IgD-negative memory B cell (primary cell): ENCODE measurements around the gene FRAS1. TPM values are rescaled to one million over a fixed set of nuclear protein-coding genes. Genes with fewer than 3 reads are reported as not detected.
"Not testable (repeated sequence)": the region's sequence is repeated elsewhere in the genome, so short reads cannot be mapped to it uniquely, and the experiment has no call there.

Experiments used
- H3K27ac Mint-ChIP-seq, 3 donors: one replicate each; pipeline ENCODE4 v1.8.0; 2020 to 2022; ENCODE audit warnings: mild to moderate bottlenecking in 3 of 3, mixed read lengths in 3 of 3, moderate library complexity in 1 of 3
- H3K27me3 Mint-ChIP-seq: one replicate; pipeline ENCODE4 v1.8.0; 2021; ENCODE audit warnings: mixed read lengths
- H3K36me3 Mint-ChIP-seq: one replicate; pipeline ENCODE4 v1.8.0; 2020; ENCODE audit warnings: mild to moderate bottlenecking, mixed read lengths
- H3K4me1 Mint-ChIP-seq, 3 donors: one replicate each; pipeline ENCODE4 v1.8.0; 2020 to 2022; ENCODE audit warnings: mixed read lengths in 3 of 3, mild to moderate bottlenecking in 1 of 3
- H3K4me3 Mint-ChIP-seq, 4 donors: one replicate each; pipeline ENCODE4 v1.8.0; 2020 to 2022; ENCODE audit warnings: mild to moderate bottlenecking in 4 of 4, mixed read lengths in 4 of 4, moderate library complexity in 3 of 4
- H3K9me3 Mint-ChIP-seq, 3 donors: one replicate each; pipeline ENCODE4 v1.8.0; 2020 to 2021; ENCODE audit warnings: mixed read lengths in 3 of 3, mild to moderate bottlenecking in 1 of 3
- polyA plus RNA-seq: library from polyadenylated mRNA; unstranded; fragments of 300-500 nt; fragmentation: Illumina TruSeq; gene quantifications from one replicate; pipeline ENCODE4 v1.2.3, GENCODE V29; 2021

The FRAS1 gene
- polyA plus RNA-seq, 1 donor from 2014 or later = not detected

- Mint-ChIP-seq H3K4me1 (peaks cover 0 to 1% (median 0%) of the 10 kb centered on the region in 3 donors), H3K36me3 (no peaks in the 10 kb centered on the region), H3K9me3 (peaks cover 0 to 6% (median 0%) of the 10 kb centered on the region in 3 donors)
Measured at GRCh38 chr4:78310740-78311115, 253.6 kb downstream of the FRAS1 start.

DNA sequence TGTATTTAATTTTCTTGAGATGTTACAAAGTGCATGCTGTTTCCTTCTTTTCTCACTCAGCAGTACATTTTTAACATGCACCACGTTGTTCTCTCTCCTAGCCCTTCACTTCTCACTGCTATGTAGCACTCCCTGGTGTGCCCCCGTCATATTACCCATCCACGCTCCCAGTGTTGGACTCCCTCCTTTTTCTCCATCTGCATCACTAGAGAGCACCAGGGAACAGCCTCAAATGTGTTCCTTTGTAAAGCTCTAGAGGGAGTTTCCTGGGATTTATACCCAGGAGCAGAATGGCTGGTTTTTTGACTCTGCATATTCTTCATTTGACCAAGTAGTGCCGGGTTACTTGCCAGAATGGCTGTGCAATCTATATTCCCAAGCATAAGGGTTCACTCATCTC is 254.2 kb downstream of the FRAS1 start:
- Mint-ChIP-seq H3K4me3 (no peak overlapping the region), H3K36me3 (no peaks in the 10 kb centered on the region), H3K9me3 (peaks cover 0 to 5% (median 0%) of the 10 kb centered on the region in 3 donors), H3K27me3 (peaks cover 8% of the 10 kb centered on the region), H3K27ac (no peak overlapping the region), H3K4me1 (peaks cover 0 to 1% (median 0%) of the 10 kb centered on the region in 3 donors)

More at GRCh38 chr4:78310740-78311115, 253.6 kb downstream of the FRAS1 start:
- H3K27ac Mint-ChIP-seq = no peak overlapping the region
- H3K27me3 Mint-ChIP-seq = peaks cover 8% of the 10 kb centered on the region
- H3K4me3 Mint-ChIP-seq = no peak overlapping the region

DNA sequence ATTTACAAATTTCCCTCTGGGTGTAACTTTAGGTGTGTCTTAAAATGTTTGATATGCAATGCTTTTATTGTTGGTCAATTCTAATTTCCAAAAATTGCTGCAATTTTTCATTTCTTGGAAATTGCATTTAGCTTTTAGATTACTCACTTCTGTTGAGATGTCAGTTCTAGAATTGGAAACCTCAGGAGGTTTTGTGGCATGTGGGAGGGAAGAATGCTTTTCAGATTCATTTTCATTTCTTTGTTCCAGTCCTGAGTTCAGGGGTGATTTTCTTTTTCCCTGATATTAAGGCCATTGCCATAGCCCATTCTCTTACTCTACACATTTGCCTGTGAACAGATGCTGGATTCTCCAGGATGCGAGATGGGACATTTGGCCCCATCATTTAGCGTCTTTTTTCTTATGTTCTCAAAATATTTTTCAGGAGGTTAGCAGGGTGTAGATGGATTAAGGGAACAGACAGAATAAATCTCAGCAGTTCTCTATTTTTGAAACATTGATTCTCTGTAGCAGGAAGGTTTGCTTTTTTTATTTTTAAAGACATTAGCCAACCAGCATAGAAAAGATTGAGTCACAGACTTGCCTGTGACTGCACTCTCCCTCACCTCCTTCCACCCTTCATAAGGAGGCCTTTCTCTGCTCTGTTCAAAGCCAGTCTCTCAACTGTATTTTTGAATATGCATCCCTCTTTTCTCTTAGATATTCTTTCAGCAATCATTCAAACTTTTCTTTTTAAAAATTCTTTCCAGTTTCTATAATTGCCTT is 256.0 kb downstream of the FRAS1 start:
- Mint-ChIP-seq H3K9me3 (peaks cover 0 to 3% (median 0%) of the 10 kb centered on the region in 3 donors), H3K27ac (no peak overlapping the region), H3K36me3 (no peaks in the 10 kb centered on the region), H3K27me3 (peaks cover 11% of the 10 kb centered on the region), H3K4me3 (no peak overlapping the region), H3K4me1 (peaks cover 0 to 1% (median 0%) of the 10 kb centered on the region in 3 donors)

GRCh38 chr4:78313754-78314120 is 256.6 kb downstream of the FRAS1 start:
- Mint-ChIP-seq H3K27me3 (peaks cover 11% of the 10 kb centered on the region), H3K4me3 (no peak overlapping the region), H3K4me1 (peaks cover 0 to 1% (median 0%) of the 10 kb centered on the region in 3 donors), H3K9me3 (peaks cover 0 to 2% (median 0%) of the 10 kb centered on the region in 3 donors), H3K27ac (no peak overlapping the region), H3K36me3 (no peaks in the 10 kb centered on the region)

- H3K9me3 Mint-ChIP-seq = no peaks in the 10 kb centered on the region
- H3K36me3 Mint-ChIP-seq = no peaks in the 10 kb centered on the region
- H3K27me3 Mint-ChIP-seq = peaks cover 7% of the 10 kb centered on the region
- H3K27ac Mint-ChIP-seq = no peak overlapping the region
- no peak overlapping the region for H3K4me3 Mint-ChIP-seq
- H3K4me1 Mint-ChIP-seq = peaks cover 0 to 8% (median 4%) of the 10 kb centered on the region in 3 donors
Measured at GRCh38 chr4:78318126-78318525, 261.0 kb downstream of the FRAS1 start.

GRCh38 chr4:78320349-78320935 is 263.3 kb downstream of the FRAS1 start:
- peaks cover 0 to 8% (median 4%) of the 10 kb centered on the region in 3 donors for H3K4me1 Mint-ChIP-seq
- H3K27me3 Mint-ChIP-seq = peaks cover 3% of the 10 kb centered on the region
- H3K4me3 Mint-ChIP-seq = no peak overlapping the region
- H3K9me3 Mint-ChIP-seq = no peaks in the 10 kb centered on the region
- no peak overlapping the region for H3K27ac Mint-ChIP-seq
- H3K36me3 Mint-ChIP-seq = no peaks in the 10 kb centered on the region

DNA sequence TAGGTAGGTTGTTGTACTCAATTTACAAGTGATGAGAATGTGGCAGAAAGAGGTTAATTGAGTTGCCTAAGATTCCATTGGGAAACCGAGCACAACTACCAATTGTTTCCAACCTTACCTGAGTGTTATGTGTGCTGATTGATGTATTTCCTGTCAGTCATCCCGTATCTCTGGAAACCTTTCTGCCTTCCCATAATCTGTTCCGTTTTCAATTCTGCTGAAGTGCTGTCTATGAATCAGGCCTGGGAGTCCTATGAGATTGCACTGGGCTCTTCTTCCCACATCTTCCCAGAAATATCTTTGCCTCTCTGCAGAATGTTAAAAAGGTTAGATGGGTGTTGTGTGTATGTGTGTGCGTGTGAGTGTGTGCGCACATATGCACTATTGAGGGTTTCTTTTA is 264.9 kb downstream of the FRAS1 start:
- Mint-ChIP-seq H3K4me3 (no peak overlapping the region), H3K36me3 (no peaks in the 10 kb centered on the region), H3K4me1 (peaks cover 0 to 8% (median 4%) of the 10 kb centered on the region in 3 donors), H3K9me3 (no peaks in the 10 kb centered on the region), H3K27ac (no peak overlapping the region), H3K27me3 (peaks cover 2% of the 10 kb centered on the region)

- no peaks in the 10 kb centered on the region for H3K36me3 Mint-ChIP-seq
- H3K4me3 Mint-ChIP-seq = no peak overlapping the region
- peaks cover 0 to 8% (median 4%) of the 10 kb centered on the region in 3 donors for H3K4me1 Mint-ChIP-seq
- no peaks in the 10 kb centered on the region for H3K9me3 Mint-ChIP-seq
- no peak overlapping the region for H3K27ac Mint-ChIP-seq
- H3K27me3 Mint-ChIP-seq = peaks cover 2% of the 10 kb centered on the region
Measured at GRCh38 chr4:78323439-78323838, 266.3 kb downstream of the FRAS1 start.

DNA sequence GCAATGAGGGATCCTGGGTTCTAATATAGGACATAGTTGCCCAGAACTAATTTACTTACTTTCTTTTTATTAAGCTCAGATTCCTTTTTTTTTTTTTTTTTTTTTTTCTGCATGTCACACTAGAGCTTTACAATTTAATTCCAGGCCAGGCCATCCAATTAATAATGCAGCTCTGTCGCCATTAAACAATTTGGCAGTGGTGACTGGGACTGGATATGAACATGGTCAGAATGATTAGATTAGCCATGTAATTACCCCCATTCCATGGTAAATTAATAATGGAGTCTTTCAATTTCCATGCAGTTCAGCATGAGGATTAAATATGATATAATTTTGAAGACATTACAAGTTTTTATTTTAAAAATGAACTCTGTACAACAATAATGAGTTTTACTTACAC is 267.5 kb downstream of the FRAS1 start:
- no peak overlapping the region for H3K27ac Mint-ChIP-seq
- H3K27me3 Mint-ChIP-seq = peaks cover 2% of the 10 kb centered on the region
- peaks cover 0 to 8% (median 4%) of the 10 kb centered on the region in 3 donors for H3K4me1 Mint-ChIP-seq
- H3K4me3 Mint-ChIP-seq = no peak overlapping the region
- no peaks in the 10 kb centered on the region for H3K9me3 Mint-ChIP-seq
- no peaks in the 10 kb centered on the region for H3K36me3 Mint-ChIP-seq

GRCh38 chr4:78325271-78326157 is 268.4 kb downstream of the FRAS1 start:
- Mint-ChIP-seq H3K4me3 (no peak overlapping the region), H3K27ac (no peak overlapping the region), H3K36me3 (no peaks in the 10 kb centered on the region), H3K4me1 (peaks cover 0 to 3% (median under 1%) of the 10 kb centered on the region in 3 donors), H3K27me3 (peaks cover 2% of the 10 kb centered on the region), H3K9me3 (no peaks in the 10 kb centered on the region)

GRCh38 chr4:78328591-78328990 is 271.5 kb downstream of the FRAS1 start:
- H3K27ac Mint-ChIP-seq, H3K9me3 Mint-ChIP-seq, H3K36me3 Mint-ChIP-seq, H3K4me3 Mint-ChIP-seq, H3K4me1 Mint-ChIP-seq, H3K27me3 Mint-ChIP-seq: not testable (repeated sequence)

DNA sequence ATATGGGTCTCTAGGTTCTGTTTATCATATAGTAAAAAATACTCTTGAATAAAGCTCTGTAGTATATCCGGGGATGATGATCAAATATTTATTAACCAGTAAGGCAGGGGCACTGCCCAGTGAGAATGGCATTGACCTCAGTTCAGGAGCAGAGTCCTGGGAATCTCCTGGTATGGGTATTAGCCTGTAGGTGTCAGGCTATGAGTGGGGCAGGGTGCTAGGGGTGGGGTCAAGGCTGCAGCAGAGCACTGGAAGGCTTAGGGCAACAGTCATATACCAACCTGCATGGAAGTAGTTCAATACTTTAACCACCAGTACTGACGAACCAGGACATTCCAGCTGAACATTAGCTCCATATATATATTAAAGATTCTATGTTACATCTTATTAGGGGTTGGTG is 274.1 kb downstream of the FRAS1 start:
- no peaks in the 10 kb centered on the region for H3K9me3 Mint-ChIP-seq
- no peaks in the 10 kb centered on the region for H3K36me3 Mint-ChIP-seq
- H3K27ac Mint-ChIP-seq = no peak overlapping the region
- H3K4me3 Mint-ChIP-seq = no peak overlapping the region
- peaks cover 4% of the 10 kb centered on the region for H3K27me3 Mint-ChIP-seq
- no peaks in the 10 kb centered on the region for H3K4me1 Mint-ChIP-seq

- Mint-ChIP-seq H3K9me3 (no peaks in the 10 kb centered on the region), H3K27me3 (peaks cover 4% of the 10 kb centered on the region), H3K4me3 (no peak overlapping the region), H3K36me3 (no peaks in the 10 kb centered on the region), H3K4me1 (no peaks in the 10 kb centered on the region), H3K27ac (no peak overlapping the region)
Measured at GRCh38 chr4:78331965-78332364, 274.8 kb downstream of the FRAS1 start.

- Mint-ChIP-seq H3K36me3 (no peaks in the 10 kb centered on the region), H3K9me3 (no peaks in the 10 kb centered on the region), H3K27ac (no peak overlapping the region), H3K27me3 (peaks cover 4% of the 10 kb centered on the region), H3K4me1 (no peaks in the 10 kb centered on the region), H3K4me3 (no peak overlapping the region)
Measured at GRCh38 chr4:78332976-78333375, 275.9 kb downstream of the FRAS1 start.
